HK-2 (cell line): ENCODE measurements around the gene OR10C1.

Experiments used
- DNase-seq: peaks from one replicate; pipeline ENCODE4 v3.0.0-alpha.2; 2018; ENCODE audit not compliant: unreplicated experiment

OR10C1 gene

GRCh38 chr6:29477923-29478450 lies 38.9 kb downstream of the OR10C1 start:
- no peak for DNase-seq

GRCh38 chr6:29478740-29479139 lies 39.6 kb downstream of the OR10C1 start:
- DNase-seq, result no peak

GRCh38 chr6:29479560-29479959 lies 40.5 kb downstream of the OR10C1 start:
- DNase-seq, result no peak

- DNase-seq, result no peak
These were observed 44.1 kb downstream of the OR10C1 start for GRCh38 chr6:29483186-29483585.

- DNase-seq, result no peak
These were observed 44.6 kb downstream of the OR10C1 start for GRCh38 chr6:29483735-29484134.

GRCh38 chr6:29486577-29486976 lies 47.5 kb downstream of the OR10C1 start:
- no peak for DNase-seq

GRCh38 chr6:29487131-29487530 lies 48.0 kb downstream of the OR10C1 start:
- DNase-seq, result no peak

- DNase-seq, result no peak
These were observed 48.6 kb downstream of the OR10C1 start, which contains the start of gene MAS1L for GRCh38 chr6:29487660-29488059. Gene MAS1L, minus strand, starts transcription at chr6:29487956. Its CDS starts 54 bp downstream, at chr6:29487902.

- DNase-seq, result no peak
These were observed 49.8 kb downstream of the OR10C1 start for GRCh38 chr6:29488874-29489273.

GRCh38 chr6:29489286-29489685 lies 50.2 kb downstream of the OR10C1 start:
- no peak for DNase-seq

- no peak for DNase-seq
These were observed 50.9 kb downstream of the OR10C1 start for GRCh38 chr6:29490055-29490454.

- DNase-seq, result no peak
These were observed 51.4 kb downstream of the OR10C1 start for GRCh38 chr6:29490552-29490951.
